ENCODE data around the gene DOCK1. TPM values are rescaled to one million over a fixed set of nuclear protein-coding genes. Genes with fewer than 3 reads are reported as not detected.

Gene DOCK1
- total RNA-seq, 1 donor from 2014 or later = 52.7 TPM

DNA sequence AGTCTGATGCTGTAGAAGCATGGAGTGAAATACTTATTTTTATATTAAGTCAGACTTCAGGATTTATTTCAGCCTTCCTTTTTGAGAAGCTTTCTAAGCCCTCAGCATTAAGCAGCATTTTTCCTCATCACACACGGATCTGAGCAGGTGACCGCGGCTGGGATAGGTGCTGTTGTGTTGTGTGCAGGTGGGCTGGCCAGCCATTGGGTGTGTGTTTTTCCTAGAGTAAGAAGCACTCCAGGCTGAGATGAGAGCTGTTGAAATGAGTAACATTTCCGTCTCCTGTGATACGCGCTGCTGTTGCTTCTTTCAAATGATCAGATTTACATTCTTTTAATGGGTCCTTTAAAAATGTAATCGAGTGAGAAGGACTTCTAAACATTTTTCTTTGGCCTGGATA, 227.2 kb downstream of the DOCK1 start:
- H3K36me3 ChIP-seq (ENCODE audit: control insufficient read depth in 3 of 3, insufficient read depth in 3 of 3, low read length in 3 of 3) = peaks cover 6 to 8% (median 8%) of the 10 kb centered on the region in 3 donors
- no peak overlapping the region for H3K27ac ChIP-seq (ENCODE audit: low read depth, low read length)
- peaks cover 0 to 3% (median 0%) of the 10 kb centered on the region in 3 donors for H3K9me3 ChIP-seq (ENCODE audit: control insufficient read depth in 3 of 3, low read length in 3 of 3)
- no peak overlapping the region for H3K9ac ChIP-seq (ENCODE audit: low read depth in 1 of 3, low read length in 3 of 3)
- H3K27me3 ChIP-seq (ENCODE audit: control insufficient read depth in 3 of 3, insufficient read depth in 3 of 3, low read length in 3 of 3) = no peaks in the 10 kb centered on the region
- H3K4me3 ChIP-seq (ENCODE audit: low read length in 3 of 3) = no peak overlapping the region
- no peaks in the 10 kb centered on the region for H3K4me1 ChIP-seq (ENCODE audit: control insufficient read depth in 3 of 3, insufficient read depth in 3 of 3, low read length in 3 of 3)

DNA sequence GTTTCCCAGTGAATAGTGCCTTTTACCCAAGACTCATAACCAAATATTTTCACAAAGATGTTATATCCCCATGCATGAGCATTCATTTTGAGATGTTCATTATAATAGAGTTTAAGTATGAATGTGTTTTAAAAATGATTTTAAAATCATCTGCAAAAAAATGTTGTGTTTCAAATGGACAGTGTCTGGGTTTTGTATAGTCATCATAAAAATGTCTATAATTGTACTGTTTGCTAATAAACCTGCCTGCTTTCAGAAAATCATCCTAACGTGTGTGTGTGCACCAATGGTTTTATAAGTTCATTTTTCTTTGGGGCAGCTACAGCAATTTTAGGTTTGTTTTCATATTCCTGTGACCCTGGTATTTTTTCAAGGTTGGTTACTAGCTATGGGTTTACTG, 228.0 kb downstream of the DOCK1 start:
- H3K27ac ChIP-seq (ENCODE audit: low read depth, low read length) = no peak overlapping the region
- H3K27me3 ChIP-seq (ENCODE audit: control insufficient read depth in 3 of 3, insufficient read depth in 3 of 3, low read length in 3 of 3) = no peaks in the 10 kb centered on the region
- H3K9me3 ChIP-seq (ENCODE audit: control insufficient read depth in 3 of 3, low read length in 3 of 3) = peaks cover 0 to 3% (median 0%) of the 10 kb centered on the region in 3 donors
- H3K36me3 ChIP-seq (ENCODE audit: control insufficient read depth in 3 of 3, insufficient read depth in 3 of 3, low read length in 3 of 3) = peaks cover 6 to 8% (median 8%) of the 10 kb centered on the region in 3 donors
- H3K9ac ChIP-seq (ENCODE audit: low read depth in 1 of 3, low read length in 3 of 3) = no peak overlapping the region
- no peaks in the 10 kb centered on the region for H3K4me1 ChIP-seq (ENCODE audit: control insufficient read depth in 3 of 3, insufficient read depth in 3 of 3, low read length in 3 of 3)
- no peak overlapping the region for H3K4me3 ChIP-seq (ENCODE audit: low read length in 3 of 3)

DNA sequence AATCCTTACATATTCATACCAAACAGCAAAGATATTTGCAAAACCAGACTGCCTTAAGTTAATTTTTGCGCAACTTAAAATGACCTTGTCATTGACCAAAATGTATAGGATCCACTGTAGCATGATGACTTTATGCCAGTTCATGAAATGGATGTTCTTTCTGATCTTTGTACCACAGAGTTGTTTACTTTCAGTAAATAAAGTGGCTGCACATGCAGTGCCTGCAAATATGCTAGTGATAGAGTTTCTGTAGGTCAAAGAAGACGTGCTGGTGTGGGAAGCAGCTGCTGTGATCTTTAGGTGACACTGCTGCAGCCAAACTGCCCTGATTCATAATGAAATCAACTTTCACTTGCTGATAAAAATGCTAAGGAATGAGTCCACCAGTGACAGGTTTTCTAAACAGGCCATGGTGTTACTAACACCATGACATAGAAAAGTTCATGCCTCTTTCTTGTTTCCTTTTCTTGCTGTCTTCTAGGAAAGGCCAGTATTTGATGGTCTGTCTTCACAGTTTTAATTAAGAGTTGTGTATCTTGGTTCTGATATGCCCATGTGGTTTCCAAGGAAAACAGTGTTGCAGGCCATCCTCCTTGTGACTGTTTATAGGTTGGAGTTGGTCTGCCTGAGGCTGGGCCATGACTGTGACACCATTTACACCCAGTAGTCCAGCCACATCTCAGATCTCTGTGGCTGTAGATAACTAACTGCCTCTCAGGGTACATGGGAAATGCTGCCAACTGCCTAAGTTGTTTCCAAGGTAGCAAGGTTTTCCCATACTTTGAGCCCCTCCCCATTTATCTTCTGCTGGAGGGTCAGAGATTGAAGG, 228.7 kb downstream of the DOCK1 start:
- Histone ChIP-seq H3K4me3 (ENCODE audit: low read length in 3 of 3) (no peak overlapping the region), H3K36me3 (ENCODE audit: control insufficient read depth in 3 of 3, insufficient read depth in 3 of 3, low read length in 3 of 3) (peaks cover 8 to 9% (median 8%) of the 10 kb centered on the region in 3 donors), H3K9ac (ENCODE audit: low read depth in 1 of 3, low read length in 3 of 3) (no peak overlapping the region), H3K27ac (ENCODE audit: low read depth, low read length) (no peak overlapping the region), H3K9me3 (ENCODE audit: control insufficient read depth in 3 of 3, low read length in 3 of 3) (peaks cover 0 to 2% (median 0%) of the 10 kb centered on the region in 3 donors), H3K27me3 (ENCODE audit: control insufficient read depth in 3 of 3, insufficient read depth in 3 of 3, low read length in 3 of 3) (no peaks in the 10 kb centered on the region), H3K4me1 (ENCODE audit: control insufficient read depth in 3 of 3, insufficient read depth in 3 of 3, low read length in 3 of 3) (no peaks in the 10 kb centered on the region)

DNA sequence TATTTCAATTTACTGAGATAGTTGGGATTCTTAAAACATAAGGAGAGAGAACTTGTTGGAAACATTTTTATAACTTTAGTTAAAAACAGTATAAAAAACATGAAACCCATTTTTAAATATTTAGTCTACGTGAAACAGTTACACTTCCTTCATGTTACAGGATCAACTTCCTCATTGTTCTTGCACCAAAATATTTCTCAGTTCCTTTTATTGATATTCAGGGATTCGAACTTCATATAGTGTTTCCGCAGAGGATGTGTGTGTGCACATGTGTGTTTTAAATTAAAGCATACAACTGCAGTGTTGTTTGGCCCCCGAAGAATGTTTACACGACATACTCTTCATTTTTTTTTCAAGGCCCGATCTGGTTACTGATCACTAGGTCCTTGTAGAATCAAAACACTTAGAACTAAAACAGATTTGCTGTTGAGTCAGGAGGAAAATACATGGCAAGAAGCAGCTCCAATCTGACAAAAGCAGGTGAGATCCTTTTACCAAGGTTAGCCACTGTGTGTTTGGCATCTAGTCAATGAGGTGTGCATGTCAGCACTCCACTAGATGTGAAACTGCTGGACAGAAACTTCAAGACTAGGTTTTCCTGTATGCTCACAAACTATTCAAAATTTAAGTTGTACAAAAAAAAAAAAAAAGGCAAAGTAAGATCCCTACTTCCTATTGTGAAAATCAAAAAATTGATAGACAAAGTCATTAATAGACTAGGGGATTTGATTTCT, 230.8 kb downstream of the DOCK1 start:
- Histone ChIP-seq H3K9ac (ENCODE audit: low read depth in 1 of 3, low read length in 3 of 3) (no peak overlapping the region), H3K4me1 (ENCODE audit: control insufficient read depth in 3 of 3, insufficient read depth in 3 of 3, low read length in 3 of 3) (no peaks in the 10 kb centered on the region), H3K9me3 (ENCODE audit: control insufficient read depth in 3 of 3, low read length in 3 of 3) (no peaks in the 10 kb centered on the region), H3K4me3 (ENCODE audit: low read length in 3 of 3) (no peak overlapping the region), H3K27ac (ENCODE audit: low read depth, low read length) (no peak overlapping the region), H3K36me3 (ENCODE audit: control insufficient read depth in 3 of 3, insufficient read depth in 3 of 3, low read length in 3 of 3) (peaks cover 0 to 4% (median 3%) of the 10 kb centered on the region in 3 donors), H3K27me3 (ENCODE audit: control insufficient read depth in 3 of 3, insufficient read depth in 3 of 3, low read length in 3 of 3) (no peaks in the 10 kb centered on the region)

DNA sequence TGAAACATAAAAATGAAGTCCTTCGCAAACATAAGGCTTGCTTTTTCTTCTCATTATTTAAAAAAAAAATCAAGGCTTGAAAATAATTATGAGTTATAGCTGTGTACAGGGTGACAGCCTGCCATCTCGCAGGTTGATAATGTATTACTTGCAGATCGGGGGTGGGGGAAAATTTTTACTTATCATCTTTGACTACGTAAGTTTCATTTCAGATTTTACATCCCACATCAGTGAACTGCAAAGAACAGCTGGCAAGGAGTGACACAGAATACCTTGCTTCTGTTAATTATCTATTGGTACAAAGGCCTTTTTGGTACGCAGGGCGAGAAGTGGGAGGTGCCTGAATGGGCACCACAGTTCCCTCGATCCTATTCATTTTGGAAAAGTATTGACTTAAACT, 232.2 kb downstream of the DOCK1 start:
- Histone ChIP-seq H3K27ac (ENCODE audit: low read depth, low read length) (no peak overlapping the region), H3K4me1 (ENCODE audit: control insufficient read depth in 3 of 3, insufficient read depth in 3 of 3, low read length in 3 of 3) (no peaks in the 10 kb centered on the region), H3K4me3 (ENCODE audit: low read length in 3 of 3) (no peak overlapping the region), H3K27me3 (ENCODE audit: control insufficient read depth in 3 of 3, insufficient read depth in 3 of 3, low read length in 3 of 3) (no peaks in the 10 kb centered on the region), H3K9ac (ENCODE audit: low read depth in 1 of 3, low read length in 3 of 3) (no peak overlapping the region), H3K36me3 (ENCODE audit: control insufficient read depth in 3 of 3, insufficient read depth in 3 of 3, low read length in 3 of 3) (peaks cover 0 to 6% (median 3%) of the 10 kb centered on the region in 3 donors), H3K9me3 (ENCODE audit: control insufficient read depth in 3 of 3, low read length in 3 of 3) (no peaks in the 10 kb centered on the region)

DNA sequence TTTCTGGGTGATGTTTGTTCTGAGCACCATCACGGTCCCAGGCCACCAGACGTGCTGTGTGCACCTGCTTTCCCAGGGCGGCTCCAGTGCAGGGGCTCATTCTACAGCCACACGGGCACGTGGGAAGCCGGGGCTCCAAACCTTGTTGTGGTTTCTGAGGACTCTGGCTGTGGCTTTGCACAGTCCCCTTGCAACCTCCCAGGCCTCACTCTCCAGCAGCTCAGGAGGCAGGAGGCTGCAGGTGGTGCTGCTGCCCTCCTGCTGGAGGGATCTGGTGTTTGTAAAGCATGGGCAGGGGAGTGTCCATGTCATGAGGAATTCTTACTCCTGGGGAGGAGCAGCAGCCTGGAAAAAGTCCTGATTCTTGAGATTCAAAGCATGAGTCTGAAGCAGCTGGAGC, 236.9 kb downstream of the DOCK1 start:
- Histone ChIP-seq H3K4me1 (ENCODE audit: control insufficient read depth in 3 of 3, insufficient read depth in 3 of 3, low read length in 3 of 3) (no peaks in the 10 kb centered on the region), H3K4me3 (ENCODE audit: low read length in 3 of 3) (no peak overlapping the region), H3K9ac (ENCODE audit: low read depth in 1 of 3, low read length in 3 of 3) (no peak overlapping the region), H3K9me3 (ENCODE audit: control insufficient read depth in 3 of 3, low read length in 3 of 3) (no peaks in the 10 kb centered on the region), H3K27me3 (ENCODE audit: control insufficient read depth in 3 of 3, insufficient read depth in 3 of 3, low read length in 3 of 3) (no peaks in the 10 kb centered on the region), H3K27ac (ENCODE audit: low read depth, low read length) (no peak overlapping the region), H3K36me3 (ENCODE audit: control insufficient read depth in 3 of 3, insufficient read depth in 3 of 3, low read length in 3 of 3) (peaks cover 0 to 6% (median 3%) of the 10 kb centered on the region in 3 donors)

DNA sequence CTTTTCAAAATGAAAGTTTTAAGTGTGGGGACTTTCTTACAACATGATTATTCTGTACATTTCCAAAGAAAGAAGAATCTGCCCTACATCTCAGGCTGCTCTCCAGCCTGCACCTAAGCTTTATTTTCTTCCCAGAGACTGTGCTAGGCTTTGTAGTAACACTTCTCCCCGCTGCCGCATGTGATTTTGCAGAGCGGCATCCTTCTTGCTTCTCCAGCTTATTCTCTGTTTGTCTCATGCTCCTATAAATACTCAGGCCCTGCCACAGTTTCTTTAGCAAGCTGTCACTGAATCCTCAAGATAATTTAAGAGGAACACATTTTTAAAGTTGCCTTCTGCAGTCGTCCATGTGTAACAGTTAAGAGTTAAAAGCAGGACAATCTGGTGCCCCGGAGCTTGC, 237.6 kb downstream of the DOCK1 start:
- Histone ChIP-seq H3K9me3 (ENCODE audit: control insufficient read depth in 3 of 3, low read length in 3 of 3) (no peaks in the 10 kb centered on the region), H3K9ac (ENCODE audit: low read depth in 1 of 3, low read length in 3 of 3) (no peak overlapping the region), H3K4me3 (ENCODE audit: low read length in 3 of 3) (no peak overlapping the region), H3K27me3 (ENCODE audit: control insufficient read depth in 3 of 3, insufficient read depth in 3 of 3, low read length in 3 of 3) (no peaks in the 10 kb centered on the region), H3K4me1 (ENCODE audit: control insufficient read depth in 3 of 3, insufficient read depth in 3 of 3, low read length in 3 of 3) (no peaks in the 10 kb centered on the region), H3K36me3 (ENCODE audit: control insufficient read depth in 3 of 3, insufficient read depth in 3 of 3, low read length in 3 of 3) (peaks cover 0 to 6% (median 3%) of the 10 kb centered on the region in 3 donors), H3K27ac (ENCODE audit: low read depth, low read length) (no peak overlapping the region)

DNA sequence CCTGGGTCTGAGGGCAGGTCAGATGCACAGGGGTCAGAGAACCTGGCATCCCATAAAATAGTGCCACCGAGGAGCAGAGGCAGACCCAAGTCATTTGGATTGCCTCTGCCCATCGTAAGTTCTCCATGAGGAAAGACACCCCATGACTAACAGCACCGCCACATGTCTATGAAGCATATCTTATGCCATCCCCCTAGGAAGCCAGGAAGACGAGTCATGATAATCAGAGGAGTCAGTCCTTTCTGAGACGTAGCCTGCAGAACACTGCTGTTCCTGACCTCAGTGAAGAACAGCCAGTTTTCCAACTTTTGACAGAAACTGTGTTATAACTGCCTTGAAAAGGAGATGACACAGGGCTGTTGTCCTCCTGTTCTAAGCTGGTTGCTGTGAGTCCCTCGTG, 239.9 kb downstream of the DOCK1 start:
- Histone ChIP-seq H3K4me1 (ENCODE audit: control insufficient read depth in 3 of 3, insufficient read depth in 3 of 3, low read length in 3 of 3) (peaks cover 0 to 8% (median 0%) of the 10 kb centered on the region in 3 donors), H3K9ac (ENCODE audit: low read depth in 1 of 3, low read length in 3 of 3) (no peak overlapping the region), H3K36me3 (ENCODE audit: control insufficient read depth in 3 of 3, insufficient read depth in 3 of 3, low read length in 3 of 3) (peaks cover 0 to 6% (median 0%) of the 10 kb centered on the region in 3 donors), H3K27ac (ENCODE audit: low read depth, low read length) (no peak overlapping the region), H3K4me3 (ENCODE audit: low read length in 3 of 3) (no peak overlapping the region), H3K27me3 (ENCODE audit: control insufficient read depth in 3 of 3, insufficient read depth in 3 of 3, low read length in 3 of 3) (no peaks in the 10 kb centered on the region), H3K9me3 (ENCODE audit: control insufficient read depth in 3 of 3, low read length in 3 of 3) (no peaks in the 10 kb centered on the region)

DNA sequence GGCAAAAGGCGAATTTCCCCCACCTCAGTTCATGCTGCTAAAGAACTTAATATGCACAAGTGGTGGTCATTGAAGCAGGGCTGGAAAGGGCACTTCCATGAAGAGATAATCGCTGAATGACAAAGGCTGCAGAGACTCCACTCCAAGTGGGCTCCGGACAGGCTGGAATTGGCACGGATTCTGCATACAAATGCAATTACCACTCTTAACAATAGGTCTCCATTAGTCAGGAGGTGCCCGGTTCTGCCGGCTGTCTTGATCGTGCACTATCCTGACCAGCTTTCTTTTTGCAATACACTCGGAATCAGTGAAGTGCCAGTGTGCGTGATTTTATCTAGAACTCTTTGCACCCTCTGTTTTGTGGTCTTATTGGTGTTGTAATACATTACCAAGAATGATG, 241.4 kb downstream of the DOCK1 start:
- H3K36me3 ChIP-seq (ENCODE audit: control insufficient read depth in 3 of 3, insufficient read depth in 3 of 3, low read length in 3 of 3) = no peaks in the 10 kb centered on the region
- H3K4me3 ChIP-seq (ENCODE audit: low read length in 3 of 3) = no peak overlapping the region
- no peaks in the 10 kb centered on the region for H3K27me3 ChIP-seq (ENCODE audit: control insufficient read depth in 3 of 3, insufficient read depth in 3 of 3, low read length in 3 of 3)
- H3K9me3 ChIP-seq (ENCODE audit: control insufficient read depth in 3 of 3, low read length in 3 of 3) = no peaks in the 10 kb centered on the region
- H3K27ac ChIP-seq (ENCODE audit: low read depth, low read length) = no peak overlapping the region
- no peak overlapping the region for H3K9ac ChIP-seq (ENCODE audit: low read depth in 1 of 3, low read length in 3 of 3)
- peaks cover 0 to 8% (median 0%) of the 10 kb centered on the region in 3 donors for H3K4me1 ChIP-seq (ENCODE audit: control insufficient read depth in 3 of 3, insufficient read depth in 3 of 3, low read length in 3 of 3)
